GM12872 (cell line): ENCODE measurements around the gene GGPS1.

Source experiments
- CTCF ChIP-seq: IDR thresholded peaks from 3 replicates; pipeline ENCODE4 v1.5.1; 2011; ENCODE audit warnings: low read depth, mild to moderate bottlenecking, low read length, moderate library complexity; ENCODE audit not compliant: insufficient read depth

GGPS1 gene

GRCh38 chr1:235328271-235329138, at the start of gene GGPS1:
Gene GGPS1, plus strand, starts transcription at chr1:235328570. Its CDS starts 6,695 bp downstream, at chr1:235335265.
- no peak for TF ChIP-seq CTCF

- TF ChIP-seq CTCF = no peak
These were observed 49.5 kb upstream of the GGPS1 start for GRCh38 chr1:235278915-235279292.

GRCh38 chr1:235279694-235280093, 48.7 kb upstream of the GGPS1 start:
- no peak for TF ChIP-seq CTCF

- TF ChIP-seq CTCF = no peak
These were observed 47.9 kb upstream of the GGPS1 start for GRCh38 chr1:235280467-235280866.

GRCh38 chr1:235284231-235284769, 44.1 kb upstream of the GGPS1 start:
- no peak for TF ChIP-seq CTCF

GRCh38 chr1:235286667-235287066, 41.7 kb upstream of the GGPS1 start:
- no peak for TF ChIP-seq CTCF

GRCh38 chr1:235287208-235287882, 41.0 kb upstream of the GGPS1 start:
- no peak for TF ChIP-seq CTCF
